HG02763 (cell line): ENCODE data around the gene ACAP1.
"Not testable (repeated sequence)": the region's sequence is repeated elsewhere in the genome, so short reads cannot be mapped to it uniquely, and the experiment has no call there.

ENCODE experiments used
- ATAC-seq: cut with Tn5 transposase; IDR thresholded peaks from one replicate; pipeline ENCODE4 v1.9.1; 2021; ENCODE audit warnings: mild to moderate bottlenecking, moderate library complexity; ENCODE audit not compliant: unreplicated experiment

Gene ACAP1

GRCh38 chr17:7354262-7354843, 18.0 kb downstream of the ACAP1 start:
- ATAC-seq = no peak

GRCh38 chr17:7355053-7355452, 18.7 kb downstream of the ACAP1 start, which contains the start of gene TMEM95:
TMEM95 (plus strand) TSS chr17:7355156; CDS start chr17:7355205, 49 bp downstream.
- no peak for ATAC-seq

- ATAC-seq = no peak
Observed at GRCh38 chr17:7355573-7355972, 19.2 kb downstream of the ACAP1 start.

- no peak for ATAC-seq
Observed at GRCh38 chr17:7356072-7356549, 19.8 kb downstream of the ACAP1 start.

- ATAC-seq = no peak
Observed at GRCh38 chr17:7356756-7357155, 20.4 kb downstream of the ACAP1 start.

- no peak for ATAC-seq
Observed at GRCh38 chr17:7357381-7357780, 21.1 kb downstream of the ACAP1 start.

- no peak for ATAC-seq
Observed at GRCh38 chr17:7361906-7362305, 25.6 kb downstream of the ACAP1 start.

GRCh38 chr17:7363311-7363710, 27.0 kb downstream of the ACAP1 start:
- no peak for ATAC-seq

- not testable (repeated sequence) for ATAC-seq
Observed at GRCh38 chr17:7365963-7366362, 29.6 kb downstream of the ACAP1 start.

GRCh38 chr17:7367083-7367482, 30.8 kb downstream of the ACAP1 start:
- ATAC-seq = no peak

GRCh38 chr17:7367918-7368598, 31.7 kb downstream of the ACAP1 start:
- ATAC-seq = no peak

GRCh38 chr17:7368599-7368994, 32.3 kb downstream of the ACAP1 start:
- ATAC-seq = not testable (repeated sequence)

GRCh38 chr17:7369825-7370224, 33.5 kb downstream of the ACAP1 start:
- no peak for ATAC-seq

- no peak for ATAC-seq
Observed at GRCh38 chr17:7370853-7371252, 34.5 kb downstream of the ACAP1 start.

GRCh38 chr17:7374353-7374752, 38.0 kb downstream of the ACAP1 start:
- no peak for ATAC-seq

GRCh38 chr17:7379134-7379533, 42.8 kb downstream of the ACAP1 start:
- no peak for ATAC-seq

- ATAC-seq = no peak
Observed at GRCh38 chr17:7380321-7380720, 44.0 kb downstream of the ACAP1 start.

GRCh38 chr17:7380855-7381683, 44.7 kb downstream of the ACAP1 start, which contains the start of gene TNK1:
TNK1 (plus strand) TSS chr17:7381089; CDS start chr17:7382927, 1,838 bp downstream.
- no peak for ATAC-seq

GRCh38 chr17:7382901-7383300, 46.6 kb downstream of the ACAP1 start:
- no peak for ATAC-seq

- no peak for ATAC-seq
Observed at GRCh38 chr17:7383371-7383741, 47.0 kb downstream of the ACAP1 start.

GRCh38 chr17:7383742-7384488, 47.6 kb downstream of the ACAP1 start:
- peak; percentile 61 for ATAC-seq
